ENCODE results near the gene CD44.

CD44 gene

GRCh38 chr11:35270342-35270741 lies 131.4 kb downstream of the CD44 start:
- DNase-seq: no peak

DNA sequence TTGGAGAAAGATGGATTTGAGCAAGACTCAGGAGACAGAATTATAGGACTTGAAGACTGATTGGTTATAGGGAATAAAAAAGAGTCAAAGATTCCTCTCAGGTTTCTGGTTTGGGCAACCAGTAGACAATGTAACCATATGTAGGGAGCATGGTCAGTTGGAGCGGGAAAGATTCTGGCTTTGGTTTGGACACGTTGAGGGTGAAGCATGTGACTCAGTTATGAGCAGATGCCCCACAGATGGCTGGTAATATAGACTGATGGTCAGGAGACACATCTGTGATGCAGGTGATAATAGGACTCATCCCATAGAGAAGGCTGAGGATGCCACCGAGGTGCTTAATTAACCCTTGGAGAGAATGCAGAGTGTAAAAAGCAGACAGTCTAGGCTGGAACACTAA lies 132.1 kb downstream of the CD44 start:
- no peak for DNase-seq

DNA sequence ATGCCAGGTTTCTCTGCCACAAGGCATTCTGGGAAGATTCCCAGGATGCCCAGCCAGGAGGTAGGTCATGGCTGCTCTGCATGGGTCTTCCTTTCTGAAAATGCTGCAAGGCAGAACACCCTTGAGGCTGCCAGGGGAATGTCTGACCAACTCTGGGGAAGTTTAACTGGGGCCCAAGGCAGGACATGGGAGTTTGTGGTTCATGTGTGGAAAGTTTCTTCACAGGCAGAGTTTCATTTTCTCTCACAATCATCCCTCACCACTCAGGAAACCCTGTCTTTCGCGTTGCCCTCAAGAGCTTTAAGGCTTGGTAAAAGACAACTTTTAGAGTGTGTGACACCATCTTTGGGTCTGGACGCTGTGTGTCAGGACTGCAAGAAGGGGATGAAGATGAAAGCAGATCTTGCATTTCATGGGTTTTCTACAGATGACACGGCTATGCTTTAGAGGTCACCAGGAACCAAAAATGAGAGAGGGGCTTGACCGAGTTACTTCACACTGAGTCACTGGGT lies 133.5 kb downstream of the CD44 start:
- DNase-seq: peak; percentile 12

- DNase-seq: no peak
These were observed 136.2 kb downstream of the CD44 start for GRCh38 chr11:35274909-35275785.

DNA sequence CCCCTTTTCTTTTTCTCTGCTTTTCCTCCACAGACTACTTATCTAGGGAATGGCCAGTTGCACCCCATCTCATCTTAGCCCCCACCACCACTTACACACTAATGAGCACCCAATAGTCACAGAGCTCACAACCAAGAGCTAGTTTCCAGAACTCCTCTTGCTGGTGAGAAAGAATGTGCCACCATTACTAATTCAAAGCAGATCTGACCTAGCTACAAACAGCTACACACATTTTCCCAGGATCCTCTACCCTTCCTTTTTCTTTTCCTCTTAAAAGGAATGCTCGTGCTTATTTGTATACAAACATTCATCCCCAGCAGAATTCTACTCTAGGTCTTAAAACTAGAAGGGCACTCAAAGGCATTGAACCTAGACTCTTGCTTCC lies 136.8 kb downstream of the CD44 start:
- no peak for DNase-seq

DNA sequence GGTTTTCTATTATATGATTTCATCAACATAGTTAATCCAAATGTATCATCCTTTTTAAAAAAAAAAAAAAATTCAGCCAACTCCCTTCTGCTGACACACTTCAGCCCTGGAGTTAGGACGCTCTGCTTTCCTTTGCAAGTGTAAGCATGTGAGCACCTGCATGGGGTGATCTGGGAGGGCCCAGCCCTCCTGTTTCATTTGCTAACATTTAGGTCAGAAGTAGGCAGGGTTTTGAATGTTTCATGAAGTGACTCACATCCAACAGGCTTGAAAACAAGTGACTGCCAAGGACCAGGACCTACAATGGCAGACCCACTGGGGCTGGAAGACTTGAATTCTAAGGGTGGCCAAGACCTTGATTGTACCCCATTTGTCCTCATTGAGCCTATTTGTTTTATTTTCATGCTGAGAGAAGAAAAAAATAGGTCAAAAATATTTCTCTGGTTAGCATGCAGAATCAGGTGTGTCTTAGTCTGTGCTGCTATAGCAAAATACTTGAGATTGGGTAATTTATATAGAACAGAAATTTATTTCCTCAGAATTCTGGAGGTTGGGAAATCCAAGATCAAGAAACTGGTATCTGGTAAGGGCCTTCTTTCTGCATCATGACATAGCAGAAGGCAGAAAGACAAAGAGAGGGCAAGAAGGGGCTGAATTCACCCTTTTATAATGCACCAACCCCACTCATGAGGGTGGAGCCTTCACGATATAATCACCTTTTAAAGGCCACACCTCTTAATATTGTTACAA lies 137.6 kb downstream of the CD44 start:
- no peak for DNase-seq

DNA sequence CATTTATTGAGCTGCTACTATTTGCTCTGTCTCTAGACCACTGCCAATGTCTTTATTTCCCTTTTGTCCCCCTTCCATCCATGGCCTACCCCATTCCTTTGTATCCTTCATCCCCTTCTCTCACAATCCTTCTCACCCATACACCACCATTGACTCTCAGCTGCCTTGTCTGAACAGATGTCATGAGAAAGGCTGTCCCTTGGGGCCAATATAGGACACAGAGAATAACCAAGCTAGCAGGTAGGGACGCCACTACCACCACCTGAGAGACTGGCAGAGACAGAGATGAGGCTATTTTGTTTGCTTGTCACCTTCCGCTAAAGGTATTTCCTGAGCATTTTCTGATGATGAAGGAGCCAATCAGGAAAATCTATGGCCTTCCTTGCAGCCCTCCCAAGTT lies 138.9 kb downstream of the CD44 start:
- no peak for DNase-seq

GRCh38 chr11:35280727-35281126 lies 141.8 kb downstream of the CD44 start:
- no peak for DNase-seq

DNA sequence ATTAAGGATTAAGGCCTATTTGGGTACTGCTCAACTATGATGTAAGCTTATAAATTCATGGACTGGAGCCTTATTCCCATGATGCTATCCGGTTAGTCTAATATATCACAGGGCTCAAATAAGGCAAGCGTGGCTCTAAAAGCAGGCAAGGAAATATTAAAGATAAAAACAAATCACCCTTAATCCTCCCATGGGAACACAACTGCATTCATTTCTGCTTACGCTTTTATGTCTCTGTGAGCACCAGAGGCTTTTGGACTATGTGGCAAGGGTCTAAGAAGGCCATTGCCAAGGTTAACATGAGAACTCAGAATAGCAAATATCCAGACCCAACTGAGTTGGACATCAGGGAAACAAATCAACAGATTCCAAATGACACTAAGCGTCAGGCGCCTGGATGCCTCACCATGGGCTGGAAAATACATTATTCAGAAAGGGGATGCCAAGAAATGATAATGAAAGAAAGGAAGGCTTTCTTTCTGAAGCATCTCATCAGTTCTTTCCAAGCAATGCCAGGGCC lies 142.3 kb downstream of the CD44 start:
- no peak for DNase-seq
